Mammary epithelial cell (primary cell): ENCODE data around the gene NAPA.

ENCODE experiments used
- EZH2 ChIP-seq: IDR thresholded peaks from 2 replicates; pipeline ENCODE4 v1.6.1; 2012; ENCODE audit warnings: low read length, inconsistent platforms, borderline replicate concordance
- TF ChIP-seq, protein P1 (sequence below), 2 donors: IDR thresholded peaks in 1 of 2; conservative IDR thresholded peaks in 1 of 2; 2 replicates each; pipeline ENCODE4 v1.5.1; 2011 to 2012; ENCODE audit warnings: inconsistent platforms in 2 of 2, low read length in 2 of 2, mild to moderate bottlenecking in 2 of 2, control low read depth in 1 of 2, low read depth in 1 of 2; ENCODE audit not compliant: insufficient read depth in 1 of 2; ENCODE audit errors: extremely low read depth in 1 of 2

- TF ChIP-seq, protein P1, sequence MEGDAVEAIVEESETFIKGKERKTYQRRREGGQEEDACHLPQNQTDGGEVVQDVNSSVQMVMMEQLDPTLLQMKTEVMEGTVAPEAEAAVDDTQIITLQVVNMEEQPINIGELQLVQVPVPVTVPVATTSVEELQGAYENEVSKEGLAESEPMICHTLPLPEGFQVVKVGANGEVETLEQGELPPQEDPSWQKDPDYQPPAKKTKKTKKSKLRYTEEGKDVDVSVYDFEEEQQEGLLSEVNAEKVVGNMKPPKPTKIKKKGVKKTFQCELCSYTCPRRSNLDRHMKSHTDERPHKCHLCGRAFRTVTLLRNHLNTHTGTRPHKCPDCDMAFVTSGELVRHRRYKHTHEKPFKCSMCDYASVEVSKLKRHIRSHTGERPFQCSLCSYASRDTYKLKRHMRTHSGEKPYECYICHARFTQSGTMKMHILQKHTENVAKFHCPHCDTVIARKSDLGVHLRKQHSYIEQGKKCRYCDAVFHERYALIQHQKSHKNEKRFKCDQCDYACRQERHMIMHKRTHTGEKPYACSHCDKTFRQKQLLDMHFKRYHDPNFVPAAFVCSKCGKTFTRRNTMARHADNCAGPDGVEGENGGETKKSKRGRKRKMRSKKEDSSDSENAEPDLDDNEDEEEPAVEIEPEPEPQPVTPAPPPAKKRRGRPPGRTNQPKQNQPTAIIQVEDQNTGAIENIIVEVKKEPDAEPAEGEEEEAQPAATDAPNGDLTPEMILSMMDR (conservative IDR thresholded peaks at IDR 0.05 in 1 of 2, IDR thresholded peaks at IDR 0.05 in 1 of 2; ENCODE audit: extremely low read depth in 1 of 2, insufficient read depth in 1 of 2, low read depth in 1 of 2, low read length in 2 of 2): no peak
- TF ChIP-seq EZH2: no peak
These were observed 21.3 kb downstream of the NAPA start for GRCh38 chr19:47493378-47494210.
